IMR-90 (cell line): Measurements from ENCODE around the gene FBXL19. TPM values are rescaled to one million over a fixed set of nuclear protein-coding genes. Genes with fewer than 3 reads are reported as not detected.

Experiments used
- ATAC-seq: fragments of 200-7000 bp; cut with Tn5 transposase; 2 replicates; pipeline ENCODE4 v1.9.1; 2020; ENCODE audit warnings: low read depth, mild to moderate bottlenecking, moderate library complexity
- BruUV-seq: library from RNA; stranded (reverse); fragments of 400-500 nt; replicated peaks from 2 replicates; lab custom pipeline; 2021; lab: Mats Ljungman, UMichigan
- CTCF ChIA-PET: fragments of 300-600 bp; formaldehyde crosslinking; extraction: SDS; loops from one replicate; lab custom pipeline; 2021; ENCODE audit warnings: antibody characterized with exemption; lab: Yijun Ruan, JAX
- POLR2A ChIA-PET: fragments of 300-600 bp; sonication (Branson Sonifier 250); formaldehyde crosslinking; loops from one replicate; lab custom pipeline; 2022; ENCODE audit warnings: antibody characterized with exemption; ENCODE audit not compliant: unreplicated experiment; lab: Charles Lee
- DNase-seq: peaks from one replicate; pipeline ENCODE4 v3.0.0; 2013
- H2AFZ ChIP-seq: replicated peaks from 2 replicates; pipeline ENCODE3; 2013; ENCODE audit warnings: low read length, mild to moderate bottlenecking; ENCODE audit not compliant: poor library complexity
- H2AK5ac ChIP-seq: 2 replicates; pipeline ENCODE4 v1.6.1; 2013; ENCODE audit warnings: low read depth, low read length, inconsistent platforms
- H2AK9ac ChIP-seq: replicated peaks from 2 replicates; pipeline ENCODE3; 2013; ENCODE audit warnings: mild to moderate bottlenecking, low read depth, low read length, moderate library complexity; ENCODE audit not compliant: poor library complexity
- H2BK120ac ChIP-seq: 2 replicates; pipeline ENCODE4 v1.6.1; 2013; ENCODE audit warnings: low read depth, low read length, inconsistent platforms
- H2BK15ac ChIP-seq: 3 replicates; pipeline ENCODE4 v1.6.1; 2013; ENCODE audit warnings: low read depth, low read length, inconsistent platforms
- H2BK20ac ChIP-seq: 2 replicates; pipeline ENCODE4 v1.6.1; 2013; ENCODE audit warnings: low read depth, mild to moderate bottlenecking, inconsistent platforms, low read length, moderate library complexity
- H2BK5ac ChIP-seq: 2 replicates; pipeline ENCODE4 v1.6.1; 2013; ENCODE audit warnings: mild to moderate bottlenecking, low read depth, low read length, inconsistent platforms; ENCODE audit not compliant: poor library complexity, severe bottlenecking
- H3K14ac ChIP-seq: replicated peaks from 2 replicates; pipeline ENCODE4 v1.6.1; 2013; ENCODE audit warnings: low read depth, low read length, inconsistent platforms
- H3K18ac ChIP-seq: 2 replicates; pipeline ENCODE4 v1.6.1; 2013; ENCODE audit warnings: low read depth, low read length, control low read depth
- H3K23ac ChIP-seq: 2 replicates; pipeline ENCODE4 v1.6.1; 2013; ENCODE audit warnings: low read depth, low read length, inconsistent platforms
- H3K27ac ChIP-seq: 2 replicates; pipeline ENCODE4 v1.5.1; 2013; ENCODE audit warnings: mild to moderate bottlenecking, control low read depth, low read length; ENCODE audit not compliant: insufficient read depth
- H3K27me3 ChIP-seq: 2 replicates; pipeline ENCODE4 v1.6.1; 2013; ENCODE audit warnings: low read length; ENCODE audit not compliant: control insufficient read depth, insufficient read depth
- H3K36me3 ChIP-seq: 2 replicates; pipeline ENCODE4 v1.6.1; 2013; ENCODE audit warnings: low read length, mixed read lengths; ENCODE audit not compliant: control insufficient read depth, insufficient read depth
- H3K4ac ChIP-seq: 2 replicates; pipeline ENCODE4 v1.6.1; 2013; ENCODE audit warnings: low read depth, low read length, inconsistent platforms
- H3K4me1 ChIP-seq: 2 replicates; pipeline ENCODE4 v1.6.1; 2013; ENCODE audit warnings: low read length, mixed read lengths; ENCODE audit not compliant: control insufficient read depth, insufficient read depth
- H3K4me2 ChIP-seq: 2 replicates; pipeline ENCODE4 v1.6.1; 2013; ENCODE audit warnings: low read depth, mild to moderate bottlenecking, control low read depth, low read length, moderate library complexity
- H3K4me3 ChIP-seq: 2 replicates; pipeline ENCODE4 v1.5.1; 2013; ENCODE audit warnings: low read depth, mild to moderate bottlenecking, control low read depth, low read length, moderate library complexity; ENCODE audit not compliant: insufficient read depth
- H3K56ac ChIP-seq: 2 replicates; pipeline ENCODE4 v1.6.1; 2013; ENCODE audit warnings: low read length, inconsistent platforms; ENCODE audit not compliant: insufficient read depth; ENCODE audit errors: extremely low read depth
- H3K79me1 ChIP-seq, 2 experiments: 2 replicates each; pipeline ENCODE4 v1.6.1; 2013; ENCODE audit warnings: low read length in 2 of 2, inconsistent platforms in 1 of 2, low read depth in 1 of 2
- H3K9ac ChIP-seq: 2 replicates; pipeline ENCODE4 v1.6.1; 2013; ENCODE audit warnings: low read depth, low read length, control low read depth
- H3K9me1 ChIP-seq: 2 replicates; pipeline ENCODE4 v1.6.1; 2013; ENCODE audit warnings: low read length, inconsistent platforms; ENCODE audit not compliant: insufficient read depth
- H3K9me3 ChIP-seq: 2 replicates; pipeline ENCODE4 v1.6.1; 2013; ENCODE audit warnings: low read length; ENCODE audit not compliant: control insufficient read depth, insufficient read depth
- H4K20me1 ChIP-seq: 2 replicates; pipeline ENCODE4 v1.6.1; 2013; ENCODE audit warnings: low read length, inconsistent platforms; ENCODE audit not compliant: insufficient read depth
- H4K5ac ChIP-seq: 2 replicates; pipeline ENCODE4 v1.6.1; 2013; ENCODE audit warnings: mild to moderate bottlenecking, low read depth, low read length, control low read depth
- H4K8ac ChIP-seq, 2 experiments: 2 replicates each; pipeline ENCODE4 v1.6.1; 2013; ENCODE audit warnings: low read depth in 2 of 2, low read length in 2 of 2, control low read depth in 1 of 2, inconsistent platforms in 1 of 2
- H4K91ac ChIP-seq: 2 replicates; pipeline ENCODE4 v1.6.1; 2013; ENCODE audit warnings: low read depth, low read length, inconsistent platforms; ENCODE audit not compliant: insufficient read depth
- BHLHE40 ChIP-seq: fragments of 150-350 bp; IDR thresholded peaks from 2 replicates; pipeline ENCODE4 v1.6.1; 2016; ENCODE audit warnings: mild to moderate bottlenecking, low read depth, low read length
- CEBPB ChIP-seq: IDR thresholded peaks from 2 replicates; pipeline ENCODE4 v1.6.1; 2012; ENCODE audit warnings: low read depth, low read length, improper control_type of control experiment
- CHD1 ChIP-seq: IDR thresholded peaks from 2 replicates; pipeline ENCODE4 v1.6.1; 2012; ENCODE audit warnings: low read depth, low read length, improper control_type of control experiment
- ELK1 ChIP-seq: fragments of 150-350 bp; IDR thresholded peaks from 2 replicates; pipeline ENCODE4 v1.6.1; 2016; ENCODE audit warnings: low read depth, mild to moderate bottlenecking, low read length, moderate library complexity, borderline replicate concordance
- FOS ChIP-seq: fragments of 150-350 bp; IDR thresholded peaks from 2 replicates; pipeline ENCODE4 v1.6.1; 2016; ENCODE audit warnings: low read depth, low read length
- MAZ ChIP-seq: IDR thresholded peaks from 2 replicates; pipeline ENCODE4 v1.6.1; 2012; ENCODE audit warnings: low read depth, mild to moderate bottlenecking, low read length, improper control_type of control experiment, moderate library complexity, borderline replicate concordance
- MXI1 ChIP-seq: IDR thresholded peaks from 2 replicates; pipeline ENCODE4 v1.6.1; 2012; ENCODE audit warnings: low read depth, mild to moderate bottlenecking, low read length, moderate library complexity, borderline replicate concordance
- NFE2L2 ChIP-seq: fragments of 150-350 bp; IDR thresholded peaks from 2 replicates; pipeline ENCODE4 v1.6.1; 2016; ENCODE audit warnings: low read depth, mild to moderate bottlenecking, low read length
- POLR2A ChIP-seq: IDR thresholded peaks from 2 replicates; pipeline ENCODE4 v1.6.1; 2012; ENCODE audit warnings: mild to moderate bottlenecking, low read depth, low read length
- RAD21 ChIP-seq: IDR thresholded peaks from 2 replicates; pipeline ENCODE4 v1.6.1; 2012; ENCODE audit warnings: low read length, improper control_type of control experiment
- RCOR1 ChIP-seq: IDR thresholded peaks from 2 replicates; pipeline ENCODE4 v1.6.1; 2012; ENCODE audit warnings: mild to moderate bottlenecking, low read length, improper control_type of control experiment; ENCODE audit not compliant: insufficient replicate concordance
- RFX5 ChIP-seq: IDR thresholded peaks from 2 replicates; pipeline ENCODE4 v1.8.0; 2012; ENCODE audit warnings: low read depth, mild to moderate bottlenecking, low read length, moderate library complexity
- SMC3 ChIP-seq: fragments of 150-350 bp; IDR thresholded peaks from 2 replicates; pipeline ENCODE4 v1.6.1; 2016; ENCODE audit warnings: low read depth, mild to moderate bottlenecking, antibody characterized with exemption, low read length, moderate library complexity
- WGBS, 2 experiments: methylation state at CpG; one replicate each; pipeline versions ENCODE4 v1.1.5 to v1.1.7; 2013; ENCODE audit warnings: missing lambda C conversion rate in 2 of 2; ENCODE audit not compliant: insufficient read length in 1 of 2; ENCODE audit errors: extremely low coverage in 2 of 2; 5-methylcytosine and 5-hydroxymethylcytosine counted together
- dilution Hi-C: fragments of 300-500 bp; cut with HindIII; formaldehyde crosslinking; loops from one replicate; pipeline ENCODE4 v1.14.3; 2018; ENCODE audit warnings: low sequenced_read_pairs; ENCODE audit not compliant: unreplicated experiment
- in situ Hi-C: fragments of 300-500 bp; cut with MboI; formaldehyde crosslinking; loops from 3 replicates; pipeline ENCODE4 v1.14.3; 2019; ENCODE audit warnings: low sequenced_read_pairs, inconsistent platforms, mixed read lengths
- intact Hi-C: fragments of 100-400 bp; cut with micrococcal nuclease; formaldehyde crosslinking; loops from 2 replicates; pipeline ENCODE4 v1.10.0; 2022
- polyA plus RNA-seq, 3 experiments: library from polyadenylated mRNA; depleted of rRNA; stranded (reverse); fragments of >200 nt; gene quantifications; 2 replicates each; pipeline ENCODE4 v1.2.3, GENCODE V29; 2012; ENCODE audit warnings: low replicate concordance in 1 of 3
- total RNA-seq: library from RNA; depleted of rRNA; stranded (reverse); fragments of >200 nt; gene quantifications from 2 replicates; pipeline ENCODE4 v1.2.3, GENCODE V29; 2012
- TF ChIP-seq, protein P1 (sequence below): fragments of 150-350 bp; IDR thresholded peaks from 2 replicates; pipeline ENCODE4 v1.6.1; 2017; ENCODE audit warnings: mild to moderate bottlenecking, antibody characterized with exemption, low read length, low read depth
- TF ChIP-seq, protein P2 (sequence below): conservative IDR thresholded peaks from 2 replicates; pipeline ENCODE4 v1.5.1; 2012; ENCODE audit warnings: mild to moderate bottlenecking, low read depth, low read length, improper control_type of control experiment

FBXL19 gene
- total and polyA plus RNA-seq, 2 of the 4 experiments (the other 2 are of a cell fraction), result 5.0 to 13.8 TPM

DNA sequence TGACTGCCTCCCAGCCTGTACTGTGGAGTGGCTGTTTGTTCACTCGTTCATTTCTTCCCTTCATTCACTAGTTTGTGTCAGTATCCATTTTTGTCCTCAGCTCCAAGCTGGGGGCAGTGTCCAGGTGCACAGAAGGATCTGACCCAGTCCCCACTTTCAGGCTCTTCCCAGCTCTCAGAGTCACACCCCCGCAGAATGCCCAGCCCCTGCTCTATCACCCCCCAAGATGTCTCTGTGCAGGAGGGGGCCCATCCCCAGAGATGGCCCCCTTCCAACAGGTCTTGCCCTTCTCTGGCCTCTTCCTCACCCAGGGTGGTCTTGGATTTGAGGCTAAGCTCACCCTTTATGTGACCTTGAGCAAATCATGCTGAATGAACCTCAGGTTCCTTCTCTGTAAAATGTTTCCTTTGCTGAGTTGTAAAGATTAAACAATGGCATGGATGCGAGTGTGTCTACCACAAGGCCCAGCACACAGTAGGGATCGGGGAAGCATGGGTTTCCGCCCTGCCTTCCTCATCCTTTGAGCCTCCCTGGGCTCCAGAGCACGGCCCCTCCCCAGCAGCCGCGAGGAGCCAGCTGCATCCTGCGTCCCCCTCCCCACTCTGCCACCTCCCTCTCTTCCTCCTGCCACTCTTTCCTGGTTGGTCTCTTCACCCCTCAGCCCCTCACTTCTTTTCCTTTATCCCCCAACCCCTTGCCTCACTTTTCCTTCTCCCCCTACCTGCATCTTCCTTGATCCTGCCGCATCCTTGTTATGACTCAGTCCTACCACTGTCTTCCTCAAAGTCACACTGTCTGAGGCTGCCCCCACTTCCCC lies 2.8 kb downstream of the FBXL19 start:
- Histone ChIP-seq H4K5ac (no peak overlapping the region), H2AK9ac (no peak overlapping the region), H2BK15ac (no peak overlapping the region), H3K14ac (no peak overlapping the region), H3K27me3 (no peaks in the 10 kb centered on the region), H3K27ac (no peak overlapping the region), H4K20me1 (peaks cover 4% of the 10 kb centered on the region; the same call in 1 of the 2 replicates), H3K23ac (no peak overlapping the region), H2AFZ (no peak overlapping the region), H3K18ac (no peak overlapping the region), H3K56ac (no peak overlapping the region), H3K4me2 (no peak overlapping the region), H3K4ac (no peak overlapping the region), H4K8ac (no peak overlapping the region), H4K91ac (no peak overlapping the region), H3K4me1 (peaks cover 2% of the 10 kb centered on the region; the same call in 1 of the 2 replicates), H3K9ac (no peak overlapping the region), H2AK5ac (no peak overlapping the region), H3K79me1 (peaks cover 0 to 44% of the 10 kb centered on the region in 2 experiments; a peak in 2 of 4 replicates), H3K9me1 (no peaks in the 10 kb centered on the region), H2BK20ac (no peak overlapping the region), H2BK120ac (no peak overlapping the region), H3K36me3 (peaks cover 31% of the 10 kb centered on the region), H3K4me3 (no peak overlapping the region), H2BK5ac (no peak overlapping the region), H3K9me3 (no peaks in the 10 kb centered on the region)
- intact Hi-C loops (no loop called here), in situ Hi-C loops (no loop called here), dilution Hi-C loops (no loop called here)
- CTCF ChIA-PET, result interaction anchor here (0.9 kb wide), 1 partner anchor 9 kb away, joined by 3 read pairs; no protein-coding TSS in a partner anchor
- 69% methylated on average over 8 of the region's 10 CpGs; no CpG with 5 or more reads in 1 of the 2 experiments for WGBS, 2 experiments
- DNase-seq (no peak), ATAC-seq (no peak)
- POLR2A ChIA-PET, result no interaction called here
- BruUV-seq, result no TSS peak
- TF ChIP-seq RFX5 (no peak), FOS (no peak), NFE2L2 (no peak), RAD21 (no peak), SMC3 (no peak), ELK1 (no peak), MXI1 (no peak), BHLHE40 (no peak), CHD1 (no peak), MAZ (no peak), RCOR1 (no peak), CEBPB (no peak), POLR2A (no peak)
- TF ChIP-seq, protein P1, sequence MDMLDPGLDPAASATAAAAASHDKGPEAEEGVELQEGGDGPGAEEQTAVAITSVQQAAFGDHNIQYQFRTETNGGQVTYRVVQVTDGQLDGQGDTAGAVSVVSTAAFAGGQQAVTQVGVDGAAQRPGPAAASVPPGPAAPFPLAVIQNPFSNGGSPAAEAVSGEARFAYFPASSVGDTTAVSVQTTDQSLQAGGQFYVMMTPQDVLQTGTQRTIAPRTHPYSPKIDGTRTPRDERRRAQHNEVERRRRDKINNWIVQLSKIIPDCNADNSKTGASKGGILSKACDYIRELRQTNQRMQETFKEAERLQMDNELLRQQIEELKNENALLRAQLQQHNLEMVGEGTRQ, result no peak
- TF ChIP-seq, protein P2, sequence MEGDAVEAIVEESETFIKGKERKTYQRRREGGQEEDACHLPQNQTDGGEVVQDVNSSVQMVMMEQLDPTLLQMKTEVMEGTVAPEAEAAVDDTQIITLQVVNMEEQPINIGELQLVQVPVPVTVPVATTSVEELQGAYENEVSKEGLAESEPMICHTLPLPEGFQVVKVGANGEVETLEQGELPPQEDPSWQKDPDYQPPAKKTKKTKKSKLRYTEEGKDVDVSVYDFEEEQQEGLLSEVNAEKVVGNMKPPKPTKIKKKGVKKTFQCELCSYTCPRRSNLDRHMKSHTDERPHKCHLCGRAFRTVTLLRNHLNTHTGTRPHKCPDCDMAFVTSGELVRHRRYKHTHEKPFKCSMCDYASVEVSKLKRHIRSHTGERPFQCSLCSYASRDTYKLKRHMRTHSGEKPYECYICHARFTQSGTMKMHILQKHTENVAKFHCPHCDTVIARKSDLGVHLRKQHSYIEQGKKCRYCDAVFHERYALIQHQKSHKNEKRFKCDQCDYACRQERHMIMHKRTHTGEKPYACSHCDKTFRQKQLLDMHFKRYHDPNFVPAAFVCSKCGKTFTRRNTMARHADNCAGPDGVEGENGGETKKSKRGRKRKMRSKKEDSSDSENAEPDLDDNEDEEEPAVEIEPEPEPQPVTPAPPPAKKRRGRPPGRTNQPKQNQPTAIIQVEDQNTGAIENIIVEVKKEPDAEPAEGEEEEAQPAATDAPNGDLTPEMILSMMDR, result no peak
